Psoas muscle (tissue), 8 donors: ENCODE results near the gene MINAR2. TPM values are rescaled to one million over a fixed set of nuclear protein-coding genes. Genes with fewer than 3 reads are reported as not detected.

Experiments
- ATAC-seq, 4 donors: fragments of 200-7000 bp; cut with Tn5 transposase; one replicate each; pipeline ENCODE4 v1.9.1; 2020; ENCODE audit warnings: moderate library complexity in 3 of 4, mild to moderate bottlenecking in 2 of 4
- DNase-seq, 2 donors: peaks; one replicate each; pipeline ENCODE4 v3.0.0-alpha.2; 2020
- H3K27ac ChIP-seq: fragments of 200-600 bp; one replicate; pipeline ENCODE4 v1.8.0; 2022
- H3K27me3 ChIP-seq, 3 donors: fragments of 200-600 bp in 1 of 3; one replicate each; pipeline versions ENCODE4 v1.6.1 to v1.8.0; 2013 to 2022; ENCODE audit warnings: low read length in 2 of 3, mild to moderate bottlenecking in 2 of 3, moderate library complexity in 1 of 3; ENCODE audit not compliant: insufficient read depth in 3 of 3
- H3K36me3 ChIP-seq, 2 donors: fragments of 200-600 bp in 1 of 2; one replicate each; pipeline versions ENCODE4 v1.6.1 to v1.8.0; 2013 to 2022; ENCODE audit warnings: low read depth in 1 of 2, mild to moderate bottlenecking in 1 of 2, moderate library complexity in 1 of 2; ENCODE audit not compliant: insufficient read depth in 1 of 2
- H3K4me1 ChIP-seq: fragments of 200-600 bp; one replicate; pipeline ENCODE4 v1.8.0; 2022
- H3K4me3 ChIP-seq: fragments of 200-600 bp; one replicate; pipeline ENCODE4 v1.8.0; 2022; ENCODE audit warnings: mild to moderate bottlenecking
- H3K9me3 ChIP-seq: fragments of 200-600 bp; one replicate; pipeline ENCODE4 v1.8.0; 2022
- WGBS, 3 donors: extraction: QIAGEN DNeasy Blood & Tissue Kit; methylation state at CpG; one replicate each; pipeline versions ENCODE4 v1.1.6 to v1.1.7; 2013; 5-methylcytosine and 5-hydroxymethylcytosine counted together
- intact Hi-C, 2 donors: fragments of 100-400 bp; cut with DNase I; formaldehyde crosslinking; loops; one replicate each; pipeline versions ENCODE4 v1.11.0 to v1.14.2; 2022
- polyA plus RNA-seq, 3 donors: library from polyadenylated mRNA; stranded (reverse); fragments of 200-250 nt; gene quantifications; one replicate each; pipeline ENCODE4 v1.2.3, GENCODE V29; 2013
- total RNA-seq, 4 donors: library from RNA; stranded (reverse); fragmentation: NEBNext Ultra II Directional in 2 of 4; extraction: Animal tissue kit (Norgen Biotek cat#: 25700) in 2 of 4; gene quantifications; one replicate each; pipeline versions ENCODE4 v1.2.1 to v1.2.4, GENCODE V29; 2021 to 2023
- TF ChIP-seq, protein P1 (sequence below): fragments of 200-600 bp; IDR thresholded peaks from one replicate; pipeline ENCODE4 v1.8.0; 2022; ENCODE audit warnings: antibody characterized with exemption
- donor health status: healthy with polysubstance abuse.
- donor health status: DM: no; HTN: no; CAD: no; lungs with moderate emphysema.
- donor health status: Bipolar disorder and iron deficiency.
- donor health status: healthy.
- donor health status: DM: yes; HTN: yes; CAD: no.
- donor health status: DM: no; HTN: no; CAD: no.
- donor health status: DM: no; HTN: no; CAD: no.
- donor health status: DM: yes; HTN: yes; CAD: no.

The MINAR2 gene
- total and polyA plus RNA-seq, 7 donors: not detected

DNA sequence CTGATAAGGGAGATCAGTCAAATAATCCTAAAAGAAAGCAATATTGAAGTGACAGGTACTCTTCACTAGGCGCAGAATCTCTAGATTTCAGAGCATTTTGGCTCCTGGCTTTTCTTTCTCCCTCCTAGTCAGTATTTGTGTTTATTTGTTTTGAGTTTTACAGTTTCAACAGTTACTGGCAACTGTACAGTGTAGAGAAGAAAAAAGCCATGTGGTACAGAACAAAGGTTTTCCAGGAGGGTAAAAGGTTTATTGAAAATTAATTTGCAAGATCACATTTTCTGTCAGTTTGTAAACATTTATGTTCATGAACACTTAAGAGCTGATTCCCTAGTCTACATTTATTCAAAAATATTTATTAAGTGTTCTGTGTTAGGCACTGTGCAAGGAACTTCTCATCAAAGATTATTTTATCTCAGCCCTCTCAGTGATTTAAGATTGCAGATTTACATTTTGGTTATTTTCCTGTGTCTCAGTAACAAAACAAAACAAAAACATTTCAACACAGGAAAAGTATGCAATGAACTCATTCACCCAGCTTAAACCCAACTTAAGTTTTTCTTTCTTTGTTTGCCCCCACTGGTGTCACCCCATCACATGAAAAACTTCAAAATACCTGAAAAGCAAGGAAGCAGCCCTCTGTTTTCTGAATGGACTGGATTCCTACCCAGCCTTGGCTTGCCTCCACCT lies 12.9 kb downstream of the MINAR2 start:
- Histone ChIP-seq H3K4me1 (no peaks in the 10 kb centered on the region), H3K9me3 (no peaks in the 10 kb centered on the region), H3K36me3 (no peaks in the 10 kb centered on the region), H3K27me3 (no peaks in the 10 kb centered on the region), H3K27ac (no peak overlapping the region), H3K4me3 (no peak overlapping the region)
- WGBS, 3 donors: 92 to 100% (median 95%) methylated on average over 1 of the region's 1 CpG
- TF ChIP-seq, protein P1, sequence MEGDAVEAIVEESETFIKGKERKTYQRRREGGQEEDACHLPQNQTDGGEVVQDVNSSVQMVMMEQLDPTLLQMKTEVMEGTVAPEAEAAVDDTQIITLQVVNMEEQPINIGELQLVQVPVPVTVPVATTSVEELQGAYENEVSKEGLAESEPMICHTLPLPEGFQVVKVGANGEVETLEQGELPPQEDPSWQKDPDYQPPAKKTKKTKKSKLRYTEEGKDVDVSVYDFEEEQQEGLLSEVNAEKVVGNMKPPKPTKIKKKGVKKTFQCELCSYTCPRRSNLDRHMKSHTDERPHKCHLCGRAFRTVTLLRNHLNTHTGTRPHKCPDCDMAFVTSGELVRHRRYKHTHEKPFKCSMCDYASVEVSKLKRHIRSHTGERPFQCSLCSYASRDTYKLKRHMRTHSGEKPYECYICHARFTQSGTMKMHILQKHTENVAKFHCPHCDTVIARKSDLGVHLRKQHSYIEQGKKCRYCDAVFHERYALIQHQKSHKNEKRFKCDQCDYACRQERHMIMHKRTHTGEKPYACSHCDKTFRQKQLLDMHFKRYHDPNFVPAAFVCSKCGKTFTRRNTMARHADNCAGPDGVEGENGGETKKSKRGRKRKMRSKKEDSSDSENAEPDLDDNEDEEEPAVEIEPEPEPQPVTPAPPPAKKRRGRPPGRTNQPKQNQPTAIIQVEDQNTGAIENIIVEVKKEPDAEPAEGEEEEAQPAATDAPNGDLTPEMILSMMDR: no peak
- intact Hi-C loops: loop anchor here (10.0 kb wide), 3 partner anchors 356 to 586 kb away; no protein-coding TSS in a partner anchor
- DNase-seq: no peak
- no peak for ATAC-seq

DNA sequence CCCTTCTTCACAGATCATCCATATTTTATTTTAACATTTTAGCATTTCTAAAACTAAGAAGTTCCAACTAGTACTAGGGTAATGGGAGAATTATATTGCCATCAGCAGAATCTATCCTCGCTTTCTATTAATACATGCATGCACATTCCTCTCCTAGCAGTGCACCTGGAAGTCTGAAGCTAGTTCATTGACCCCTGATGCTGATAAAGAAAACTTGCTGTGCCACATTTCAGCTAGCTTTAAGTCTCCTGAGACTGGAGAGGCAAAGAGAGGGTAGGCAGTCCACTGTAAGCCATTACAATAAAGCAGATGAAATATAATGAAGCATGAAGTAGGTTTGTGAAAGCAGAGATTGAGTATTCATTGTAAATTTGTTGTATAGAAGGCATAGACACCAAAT lies 15.8 kb downstream of the MINAR2 start:
- intact Hi-C loops: loop anchor here (10.0 kb wide), 3 partner anchors 359 to 589 kb away; no protein-coding TSS in a partner anchor
- TF ChIP-seq, protein P1: no peak
- no peak for ATAC-seq
- no peak for DNase-seq
- no peaks in the 10 kb centered on the region for H3K4me1 ChIP-seq
- H3K4me3 ChIP-seq: no peak overlapping the region
- no peak overlapping the region for H3K27ac ChIP-seq
- WGBS, 3 donors: 91 to 100% (median 92%) methylated on average over 1 of the region's 1 CpG
- no peaks in the 10 kb centered on the region for H3K36me3 ChIP-seq
- H3K27me3 ChIP-seq: no peaks in the 10 kb centered on the region
- H3K9me3 ChIP-seq: no peaks in the 10 kb centered on the region

DNA sequence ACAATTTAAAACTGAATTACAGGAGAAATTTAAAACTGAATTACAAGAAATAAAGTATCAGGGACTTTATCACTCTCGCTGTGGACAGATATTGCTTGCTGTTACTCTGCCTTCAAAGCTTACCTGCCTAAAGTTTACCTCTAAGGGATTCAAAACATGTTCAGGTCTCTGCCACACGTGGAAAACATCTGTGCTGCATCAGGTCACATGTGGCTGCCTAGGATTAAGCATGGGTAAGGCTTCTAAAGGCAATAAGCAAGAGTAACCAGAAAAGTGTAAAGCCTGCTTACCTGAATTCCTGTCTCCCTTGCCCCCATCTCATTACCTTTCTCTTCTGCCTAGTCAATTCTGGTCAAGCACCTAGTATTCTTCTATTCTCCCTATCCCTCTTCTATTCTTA lies 18.9 kb downstream of the MINAR2 start:
- peaks cover 3% of the 10 kb centered on the region for H3K4me1 ChIP-seq
- no peak overlapping the region for H3K4me3 ChIP-seq
- ATAC-seq (no peak), DNase-seq (no peak)
- H3K36me3 ChIP-seq: no peaks in the 10 kb centered on the region
- 74 to 85% (median 77%) methylated on average over 2 of the region's 2 CpGs for WGBS, 3 donors
- H3K27me3 ChIP-seq: no peaks in the 10 kb centered on the region
- intact Hi-C loops: loop anchor here (2.0 to 10.0 kb wide), 5 partner anchors 362 to 859 kb away; no protein-coding TSS in a partner anchor
- TF ChIP-seq, protein P1: no peak
- H3K27ac ChIP-seq: no peak overlapping the region
- no peaks in the 10 kb centered on the region for H3K9me3 ChIP-seq

DNA sequence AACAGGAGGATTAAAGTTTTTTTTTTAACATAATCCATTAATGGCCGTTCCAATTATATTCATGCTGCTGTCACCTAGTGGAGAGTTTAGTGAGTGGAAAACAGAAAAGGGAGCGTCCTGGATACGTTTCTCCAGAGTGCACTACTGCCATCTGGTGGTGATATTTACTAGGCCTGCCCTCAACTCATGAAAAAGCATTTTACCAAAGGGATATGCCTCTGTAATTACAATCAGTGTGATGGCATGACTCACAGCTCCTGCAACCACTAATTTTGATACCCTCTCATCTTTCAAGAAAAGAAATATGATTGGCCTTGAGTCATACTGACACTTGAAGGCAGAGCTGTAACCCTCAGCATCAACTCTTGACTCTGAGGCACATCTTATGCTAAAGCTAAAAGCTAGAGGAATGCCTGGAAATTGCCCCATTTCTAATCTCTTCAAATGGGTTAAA lies 20.1 kb downstream of the MINAR2 start:
- DNase-seq (peak in 1 of 2 donors; percentile 19), ATAC-seq (peak; percentile 79 to 96 (median 92))
- Histone ChIP-seq H3K27ac (no peak overlapping the region), H3K36me3 (no peaks in the 10 kb centered on the region), H3K9me3 (no peaks in the 10 kb centered on the region), H3K27me3 (no peaks in the 10 kb centered on the region), H3K4me3 (no peak overlapping the region), H3K4me1 (peaks cover 3% of the 10 kb centered on the region)
- WGBS, 3 donors: 0 to 1% (median 0%) methylated on average over 3 of the region's 3 CpGs
- intact Hi-C loops: loop anchor here (2.0 to 10.0 kb wide), 5 partner anchors 363 to 861 kb away; no protein-coding TSS in a partner anchor
- TF ChIP-seq, protein P1: peak; percentile 97
